HepG2 (cell line): ENCODE results near the gene ANKRD13D. TPM values are rescaled to one million over a fixed set of nuclear protein-coding genes. Genes with fewer than 3 reads are reported as not detected.

Experiments used
- AGO2 ChIP-seq: fragments of 200-400 bp; formaldehyde crosslinking; optimal IDR thresholded peaks from 2 replicates; pipeline ENCODE3; 2017; ENCODE audit warnings: mild to moderate bottlenecking, low read depth, low read length, moderate library complexity
- KIAA2018 ChIP-seq: sonication (generic); formaldehyde crosslinking; IDR thresholded peaks from 2 replicates; pipeline ENCODE4 v1.5.0; 2020; ENCODE audit warnings: mild to moderate bottlenecking, missing genetic modification reagents, borderline replicate concordance
- NBN ChIP-seq: fragments of 450-650 bp; conservative IDR thresholded peaks from 2 replicates; pipeline ENCODE4 v1.6.1; 2017
- PRDM4 ChIP-seq: sonication (generic); formaldehyde crosslinking; IDR thresholded peaks from 2 replicates; pipeline ENCODE4 v1.9.0; 2021; ENCODE audit warnings: missing genetic modification reagents, borderline replicate concordance
- RFX3 ChIP-seq: IDR thresholded peaks from 2 replicates; pipeline ENCODE4 v1.6.1; 2016; ENCODE audit warnings: missing biosample characterization, missing genetic modification reagents
- SAP130 ChIP-seq: IDR thresholded peaks from 2 replicates; pipeline ENCODE4 v1.6.1; 2016; ENCODE audit warnings: low read depth
- SETDB1 ChIP-seq: sonication (generic); formaldehyde crosslinking; IDR thresholded peaks from 2 replicates; pipeline ENCODE4 v1.5.1; 2020; ENCODE audit warnings: missing genetic modification reagents, mild to moderate bottlenecking, borderline replicate concordance
- SP4 ChIP-seq: sonication (generic); formaldehyde crosslinking; IDR thresholded peaks from 2 replicates; pipeline ENCODE4 v1.8.1; 2023; ENCODE audit warnings: mild to moderate bottlenecking, missing genetic modification reagents
- SYNCRIP ChIP-seq: fragments of 200-400 bp; formaldehyde crosslinking; IDR thresholded peaks from 2 replicates; pipeline ENCODE4 v1.6.1; 2018; ENCODE audit warnings: mild to moderate bottlenecking, low read depth, low read length; ENCODE audit not compliant: insufficient read depth
- ZBTB7A ChIP-seq: sonication (generic); formaldehyde crosslinking; IDR thresholded peaks from 2 replicates; pipeline ENCODE4 v1.8.0; 2022; ENCODE audit warnings: mild to moderate bottlenecking, missing genetic modification reagents
- ZFAT ChIP-seq: sonication (generic); formaldehyde crosslinking; conservative IDR thresholded peaks from 2 replicates; pipeline ENCODE4 v1.8.1; 2023; ENCODE audit warnings: missing genetic modification reagents, inconsistent platforms
- ZNF20 ChIP-seq: sonication (generic); formaldehyde crosslinking; IDR thresholded peaks from 2 replicates; pipeline ENCODE4 v1.4.0; 2020; ENCODE audit warnings: mild to moderate bottlenecking, moderate library complexity, missing genetic modification reagents
- ZNF460 ChIP-seq: sonication (generic); formaldehyde crosslinking; IDR thresholded peaks from 2 replicates; pipeline ENCODE4 v1.5.1; 2020; ENCODE audit warnings: missing genetic modification reagents, mild to moderate bottlenecking, borderline replicate concordance
- ZNF510 ChIP-seq: sonication (generic); formaldehyde crosslinking; IDR thresholded peaks from 2 replicates; pipeline ENCODE4 v1.4.0; 2020; ENCODE audit warnings: low read depth, mild to moderate bottlenecking, missing genetic modification reagents
- ZNF614 ChIP-seq: IDR thresholded peaks from 2 replicates; pipeline ENCODE4 v1.6.1; 2018; ENCODE audit warnings: missing biosample characterization, missing genetic modification reagents, inconsistent platforms, borderline replicate concordance
- ZSCAN29 ChIP-seq: sonication (generic); formaldehyde crosslinking; conservative IDR thresholded peaks from 2 replicates; pipeline ENCODE4 v1.4.0; 2020; ENCODE audit warnings: mild to moderate bottlenecking, missing genetic modification reagents
- polyA plus RNA-seq, 8 experiments: library from polyadenylated mRNA; depleted of rRNA in 3 of 8; stranded (reverse) in 7 of 8; unstranded in 1 of 8; fragments of >200 nt; fragmentation: Illumina TruSeq in 4 of 8; extraction: Trizol in 4 of 8; gene quantifications; 2 replicates each; pipeline versions ENCODE4 v1.2.1 to v1.2.3, GENCODE V29; 2011 to 2016; ENCODE audit warnings: low read depth in 4 of 8, missing spikeins in 1 of 8, mixed read lengths in 1 of 8; ENCODE audit not compliant: insufficient read depth in 1 of 8
- total RNA-seq, 5 experiments: library from RNA; depleted of rRNA; stranded (reverse); fragments of >200 nt; fragmentation: Illumina TruSeq; extraction: Trizol; gene quantifications; 2 replicates each; pipeline ENCODE4 v1.2.3, GENCODE V29; 2016; ENCODE audit warnings: low read depth in 1 of 5
- TF ChIP-seq, protein P1 (sequence below): sonication (generic); formaldehyde crosslinking; IDR thresholded peaks from 2 replicates; pipeline ENCODE4 v1.5.1; 2020; ENCODE audit warnings: mild to moderate bottlenecking, missing genetic modification reagents, moderate library complexity

Gene ANKRD13D
- total and polyA plus RNA-seq, 2 of the 13 experiments (the other 11 are each of a cell fraction or from before 2014, with no cell fraction given) = 18.6 to 27.3 TPM

DNA sequence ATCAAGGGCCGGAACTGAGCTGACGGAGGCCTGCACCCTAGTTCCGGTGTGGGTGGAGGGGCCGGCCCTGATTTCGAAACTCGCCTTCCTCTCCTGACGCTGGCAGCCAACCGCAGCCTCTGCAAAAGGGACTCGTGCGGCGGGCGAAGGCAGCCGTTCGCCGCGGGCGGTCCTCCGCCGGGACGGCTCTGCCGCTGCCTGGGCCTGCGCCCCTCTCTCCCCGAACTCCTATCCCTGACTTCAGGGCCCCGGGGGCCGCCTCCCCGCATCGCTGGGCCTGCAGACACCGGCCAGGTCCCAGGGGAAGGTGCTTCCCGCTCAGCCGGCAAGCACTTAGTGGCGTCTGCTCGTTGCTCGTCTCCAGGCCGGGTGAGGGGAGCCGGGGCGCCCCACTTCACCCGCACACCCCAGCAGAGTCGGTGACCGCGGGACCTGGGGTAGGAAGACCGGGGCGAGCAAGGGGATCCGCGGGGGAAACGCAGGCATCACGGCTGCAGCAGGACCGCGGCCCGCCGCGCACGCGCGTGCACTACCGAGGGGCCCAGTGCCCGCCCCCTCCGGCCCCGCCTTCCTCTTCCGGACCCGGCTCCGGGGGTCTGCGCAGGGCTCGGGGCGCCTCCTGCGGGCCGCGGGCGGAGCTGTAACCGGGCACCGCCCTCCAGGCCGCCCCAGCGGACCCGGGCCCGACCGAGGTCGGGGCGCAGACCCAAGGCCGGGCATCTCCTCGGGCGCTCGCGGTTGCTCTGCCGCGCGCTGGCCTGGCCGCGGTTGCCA is 464 bp upstream of the ANKRD13D start (continued):
- TF ChIP-seq, protein P1, sequence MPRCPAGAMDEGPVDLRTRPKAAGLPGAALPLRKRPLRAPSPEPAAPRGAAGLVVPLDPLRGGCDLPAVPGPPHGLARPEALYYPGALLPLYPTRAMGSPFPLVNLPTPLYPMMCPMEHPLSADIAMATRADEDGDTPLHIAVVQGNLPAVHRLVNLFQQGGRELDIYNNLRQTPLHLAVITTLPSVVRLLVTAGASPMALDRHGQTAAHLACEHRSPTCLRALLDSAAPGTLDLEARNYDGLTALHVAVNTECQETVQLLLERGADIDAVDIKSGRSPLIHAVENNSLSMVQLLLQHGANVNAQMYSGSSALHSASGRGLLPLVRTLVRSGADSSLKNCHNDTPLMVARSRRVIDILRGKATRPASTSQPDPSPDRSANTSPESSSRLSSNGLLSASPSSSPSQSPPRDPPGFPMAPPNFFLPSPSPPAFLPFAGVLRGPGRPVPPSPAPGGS = peak; percentile 78; the same call in 1 of the 2 replicates
- TF ChIP-seq SAP130 (peak; percentile 85), ZNF614 (0 out of 2 replicates have a peak, but pooled peaks have one; percentile 71), ZNF460 (CRISPR knock-in tag) (no peak), ZBTB7A (CRISPR knock-in tag) (no peak), KIAA2018 (CRISPR knock-in tag) (peak; percentile 87), ZNF20 (CRISPR knock-in tag) (no peak), SETDB1 (CRISPR knock-in tag) (no peak), ZNF510 (CRISPR knock-in tag) (peak; percentile 73; the same call in 1 of the 2 replicates), ZSCAN29 (CRISPR knock-in tag) (peak; percentile 64; the same call in 1 of the 2 replicates), NBN (no peak), SYNCRIP (no peak), ZFAT (0 out of 2 replicates have a peak, but pooled peaks have one; percentile 33), SP4 (CRISPR knock-in tag) (peak; percentile 80), AGO2 (peak; percentile 99), PRDM4 (CRISPR knock-in tag) (no peak), RFX3 (CRISPR knock-in tag) (no peak)
